ENCODE measurements around the gene SF3B6.

DNA sequence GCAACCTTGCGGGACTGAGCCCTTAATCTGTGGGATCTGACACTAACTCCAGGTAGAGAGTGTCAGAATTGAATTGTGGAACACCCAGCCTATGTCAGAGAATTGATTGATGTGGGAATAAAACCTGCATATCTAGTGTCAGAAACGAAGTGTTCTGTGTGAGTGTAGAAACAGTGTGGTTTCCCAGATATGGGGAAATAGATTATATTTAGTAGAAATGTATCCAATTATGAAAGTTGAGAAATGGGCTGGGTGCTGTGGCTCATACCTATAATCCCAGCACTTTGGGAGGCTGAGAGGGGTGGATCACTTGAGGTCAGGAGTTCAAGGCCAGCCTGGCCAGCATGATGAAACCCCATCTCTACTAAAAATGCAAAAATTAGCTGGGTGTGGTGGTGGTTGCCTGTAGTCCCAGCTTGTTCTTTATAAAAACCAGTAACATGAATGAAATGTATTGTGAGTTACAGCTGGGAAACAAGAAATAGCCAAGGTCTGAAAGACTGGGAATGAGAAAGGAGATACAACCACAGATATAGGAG, 12.8 kb upstream of the SF3B6 start:
- TF ChIP-seq, protein P1, sequence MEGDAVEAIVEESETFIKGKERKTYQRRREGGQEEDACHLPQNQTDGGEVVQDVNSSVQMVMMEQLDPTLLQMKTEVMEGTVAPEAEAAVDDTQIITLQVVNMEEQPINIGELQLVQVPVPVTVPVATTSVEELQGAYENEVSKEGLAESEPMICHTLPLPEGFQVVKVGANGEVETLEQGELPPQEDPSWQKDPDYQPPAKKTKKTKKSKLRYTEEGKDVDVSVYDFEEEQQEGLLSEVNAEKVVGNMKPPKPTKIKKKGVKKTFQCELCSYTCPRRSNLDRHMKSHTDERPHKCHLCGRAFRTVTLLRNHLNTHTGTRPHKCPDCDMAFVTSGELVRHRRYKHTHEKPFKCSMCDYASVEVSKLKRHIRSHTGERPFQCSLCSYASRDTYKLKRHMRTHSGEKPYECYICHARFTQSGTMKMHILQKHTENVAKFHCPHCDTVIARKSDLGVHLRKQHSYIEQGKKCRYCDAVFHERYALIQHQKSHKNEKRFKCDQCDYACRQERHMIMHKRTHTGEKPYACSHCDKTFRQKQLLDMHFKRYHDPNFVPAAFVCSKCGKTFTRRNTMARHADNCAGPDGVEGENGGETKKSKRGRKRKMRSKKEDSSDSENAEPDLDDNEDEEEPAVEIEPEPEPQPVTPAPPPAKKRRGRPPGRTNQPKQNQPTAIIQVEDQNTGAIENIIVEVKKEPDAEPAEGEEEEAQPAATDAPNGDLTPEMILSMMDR (conservative IDR thresholded peaks at IDR 0.05) = no peak
- no peak for TF ChIP-seq EZH2 (IDR thresholded peaks at IDR 0.05; ENCODE audit: low read depth)

Measured in PC-9 (cell line).